Lower leg skin (tissue), 4 donors: ENCODE results near the gene BICDL1. TPM values are rescaled to one million over a fixed set of nuclear protein-coding genes. Genes with fewer than 3 reads are reported as not detected.

ENCODE experiments used
- DNase-seq, 2 donors: peaks; one replicate each; pipeline ENCODE4 v3.0.0-alpha.2; 2019; ENCODE audit warnings: low spot score in 2 of 2
- H3K4me3 ChIP-seq: fragments of 200-600 bp; sonication (generic); 2 replicates; pipeline ENCODE4 v1.5.1; 2017; ENCODE audit warnings: mild to moderate bottlenecking, low read depth; ENCODE audit not compliant: poor library complexity, severe bottlenecking
- POLR2A ChIP-seq, 2 donors: fragments of 450-650 bp; IDR thresholded peaks; one replicate each; pipeline ENCODE4 v1.6.1; 2016 to 2017; ENCODE audit warnings: antibody characterized with exemption in 2 of 2, mild to moderate bottlenecking in 1 of 2, moderate library complexity in 1 of 2
- WGBS, 2 donors: methylation state at CpG; one replicate each; pipeline ENCODE4 v1.1.5; 2018; 5-methylcytosine and 5-hydroxymethylcytosine counted together
- intact Hi-C: fragments of 100-400 bp; cut with DNase I; formaldehyde crosslinking; loops from one replicate; pipeline ENCODE4 v1.15.0; 2023; ENCODE audit warnings: low total_unique reads
- total RNA-seq, 4 donors: library from RNA; depleted of rRNA; stranded (reverse); fragments of >200 nt; gene quantifications; one replicate each; pipeline ENCODE4 v1.1.0, GENCODE V29; 2016
- TF ChIP-seq, protein P1 (sequence below), 3 donors: fragments of 450-650 bp; IDR thresholded peaks; one replicate each; pipeline ENCODE4 v1.5.1; 2016; ENCODE audit warnings: antibody characterized with exemption in 3 of 3, mild to moderate bottlenecking in 3 of 3, moderate library complexity in 2 of 3

Gene BICDL1
- total RNA-seq, 4 donors from 2014 or later = 98.2 to 190 (median 131) TPM

DNA sequence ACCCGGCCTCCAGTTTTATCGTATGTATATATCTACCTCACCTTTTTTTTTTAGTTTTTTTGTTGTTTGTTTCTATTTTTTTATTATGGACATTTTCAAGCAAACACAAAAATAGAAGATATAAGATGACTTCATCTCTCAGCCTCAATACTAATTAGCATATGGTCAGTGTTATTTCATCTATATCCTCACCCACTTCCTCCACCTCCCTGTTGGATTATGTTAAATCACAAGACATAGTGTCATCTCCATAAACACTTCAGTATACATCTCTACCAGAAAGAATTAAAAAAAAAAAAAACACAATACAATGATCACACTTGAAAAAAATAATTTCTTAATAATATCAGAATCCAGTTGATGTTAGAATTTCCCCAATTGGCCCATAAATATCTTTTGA is 92.6 kb downstream of the BICDL1 start:
- TF ChIP-seq, protein P1, sequence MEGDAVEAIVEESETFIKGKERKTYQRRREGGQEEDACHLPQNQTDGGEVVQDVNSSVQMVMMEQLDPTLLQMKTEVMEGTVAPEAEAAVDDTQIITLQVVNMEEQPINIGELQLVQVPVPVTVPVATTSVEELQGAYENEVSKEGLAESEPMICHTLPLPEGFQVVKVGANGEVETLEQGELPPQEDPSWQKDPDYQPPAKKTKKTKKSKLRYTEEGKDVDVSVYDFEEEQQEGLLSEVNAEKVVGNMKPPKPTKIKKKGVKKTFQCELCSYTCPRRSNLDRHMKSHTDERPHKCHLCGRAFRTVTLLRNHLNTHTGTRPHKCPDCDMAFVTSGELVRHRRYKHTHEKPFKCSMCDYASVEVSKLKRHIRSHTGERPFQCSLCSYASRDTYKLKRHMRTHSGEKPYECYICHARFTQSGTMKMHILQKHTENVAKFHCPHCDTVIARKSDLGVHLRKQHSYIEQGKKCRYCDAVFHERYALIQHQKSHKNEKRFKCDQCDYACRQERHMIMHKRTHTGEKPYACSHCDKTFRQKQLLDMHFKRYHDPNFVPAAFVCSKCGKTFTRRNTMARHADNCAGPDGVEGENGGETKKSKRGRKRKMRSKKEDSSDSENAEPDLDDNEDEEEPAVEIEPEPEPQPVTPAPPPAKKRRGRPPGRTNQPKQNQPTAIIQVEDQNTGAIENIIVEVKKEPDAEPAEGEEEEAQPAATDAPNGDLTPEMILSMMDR (IDR thresholded peaks at IDR 0.05) = no peak
- H3K4me3 ChIP-seq = no peak overlapping the region
- no peak for DNase-seq
- intact Hi-C loops = no loop called here
- WGBS, 2 donors = 93 to 94% methylated on average over 2 of the region's 2 CpGs

DNA sequence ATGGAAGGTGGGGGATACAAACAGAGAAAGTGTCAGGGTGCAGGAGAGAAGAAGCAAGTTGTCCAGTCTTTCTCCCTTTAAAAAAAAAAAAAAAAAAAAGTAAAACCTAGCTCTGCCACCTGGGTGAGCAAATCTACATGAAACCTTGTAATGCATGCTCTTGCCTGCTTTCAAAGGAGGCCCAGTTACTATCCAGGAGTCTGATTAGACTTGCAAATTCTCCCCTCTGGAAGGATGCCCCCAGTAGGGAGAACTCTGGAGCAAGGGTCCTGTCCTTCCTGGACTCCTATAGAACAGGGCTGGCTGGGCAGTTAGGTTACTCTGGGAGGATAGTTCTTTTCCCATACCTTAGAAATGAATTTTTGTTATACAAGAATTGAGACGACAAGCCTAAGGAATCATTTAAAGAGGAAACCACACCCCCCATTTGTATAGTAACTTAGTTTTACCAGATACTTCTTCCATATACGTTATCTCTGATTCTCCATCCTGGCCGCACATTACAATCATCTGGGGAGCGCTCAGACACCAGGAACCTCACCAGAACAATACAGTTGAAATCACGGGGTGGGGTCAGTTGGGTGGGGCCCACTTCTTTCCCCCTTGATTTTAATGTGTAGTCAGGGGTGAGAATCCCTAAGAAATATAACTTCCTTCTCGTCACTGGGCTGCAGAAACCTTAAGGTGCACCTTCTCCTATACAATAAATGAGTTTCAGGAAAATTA is 97.0 kb downstream of the BICDL1 start:
- intact Hi-C loops = no loop called here
- H3K4me3 ChIP-seq = no peak overlapping the region
- WGBS, 2 donors = 40 to 44% methylated on average over 6 of the region's 6 CpGs
- no peak for TF ChIP-seq POLR2A (IDR thresholded peaks at IDR 0.05)
- TF ChIP-seq, protein P1 (IDR thresholded peaks at IDR 0.05) = no peak
- no peak for DNase-seq

- no peak for TF ChIP-seq POLR2A (IDR thresholded peaks at IDR 0.05)
- TF ChIP-seq, protein P1 (IDR thresholded peaks at IDR 0.05) = peak in 1 of 3 donors; percentile 98
- intact Hi-C loops = no loop called here
- DNase-seq = peak; percentile 99 to 100
- H3K4me3 ChIP-seq = no peak overlapping the region
- WGBS, 2 donors = 0 to 1% methylated on average over 29 to 30 of the region's 55 CpGs
Measured at GRCh38 chr12:120086801-120087621, 98.0 kb downstream of the BICDL1 start.

GRCh38 chr12:120089105-120089504 is 100.1 kb downstream of the BICDL1 start:
- no peak for DNase-seq
- intact Hi-C loops = no loop called here
- TF ChIP-seq POLR2A (IDR thresholded peaks at IDR 0.05) = no peak
- TF ChIP-seq, protein P1 (IDR thresholded peaks at IDR 0.05) = no peak
- no peak overlapping the region for H3K4me3 ChIP-seq
- 36 to 49% methylated on average over 8 of the region's 8 CpGs for WGBS, 2 donors

DNA sequence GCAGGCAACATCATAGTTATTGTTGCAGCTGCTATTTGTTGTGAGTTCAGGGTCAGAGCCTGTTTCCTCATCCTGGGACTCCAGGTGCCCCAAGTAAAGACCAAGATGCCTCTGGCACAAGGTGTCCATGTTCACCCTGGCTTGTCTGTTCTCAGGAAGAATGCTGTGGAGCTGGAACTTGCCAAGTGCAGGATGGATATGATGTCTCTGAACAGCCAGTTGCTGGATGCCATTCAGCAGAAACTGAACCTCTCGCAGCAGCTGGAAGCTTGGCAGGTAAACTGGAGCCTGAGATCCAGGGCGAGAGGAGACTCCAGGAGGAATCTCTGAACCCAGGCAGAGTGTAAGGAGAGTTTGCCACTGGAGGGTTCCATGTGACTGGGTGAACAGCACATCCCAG is 100.8 kb downstream of the BICDL1 start:
- TF ChIP-seq POLR2A (IDR thresholded peaks at IDR 0.05) = no peak
- TF ChIP-seq, protein P1 (IDR thresholded peaks at IDR 0.05) = no peak
- DNase-seq = no peak
- no peak overlapping the region for H3K4me3 ChIP-seq
- intact Hi-C loops = no loop called here
- 59 to 63% methylated on average over 2 of the region's 2 CpGs for WGBS, 2 donors
